ENCODE data around the gene ACKR2.

The ACKR2 gene

DNA sequence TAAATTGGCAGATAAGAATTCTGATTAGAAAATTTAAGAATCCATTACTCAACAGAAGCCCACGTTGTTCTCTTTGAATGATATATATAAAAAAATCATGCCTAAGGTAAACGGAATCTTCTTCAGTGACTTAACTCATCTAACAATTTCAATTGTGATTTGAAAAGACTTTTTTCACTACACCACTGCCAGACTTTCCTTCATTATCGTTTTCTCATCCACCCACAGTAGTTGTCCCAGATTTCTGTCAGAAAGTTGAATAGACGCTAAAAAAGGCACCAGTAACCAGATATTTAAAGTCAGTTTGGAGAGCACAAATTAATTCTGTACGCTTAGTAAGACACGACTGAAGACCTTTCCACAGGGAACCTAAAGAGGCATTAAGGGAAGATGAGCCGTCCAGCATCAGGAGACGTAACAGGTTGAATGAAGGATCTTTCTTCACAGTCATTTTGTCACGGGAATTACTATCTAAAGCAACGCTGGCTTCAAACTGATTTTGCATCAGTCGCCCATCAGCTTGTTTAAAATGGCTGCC lies 6.3 kb upstream of the ACKR2 start:
- DNase-seq (no peak), ATAC-seq (ENCODE audit: insufficient read depth, low read depth) (no peak)
- Histone ChIP-seq H3K4me3 (ENCODE audit: low read depth in 1 of 2, low read length in 2 of 2) (peak overlapping the region; percentile 91 to 94), H3K27ac (ENCODE audit: low read length) (peak overlapping the region; percentile 82), H3K9ac (ENCODE audit: low read depth, low read length) (peak overlapping the region; percentile 87), H3K9me3 (ENCODE audit: insufficient read depth, low read length, severe bottlenecking) (no peaks in the 10 kb centered on the region), H2AFZ (ENCODE audit: low read depth, low read length) (peak overlapping the region; percentile 94), H3K79me2 (ENCODE audit: insufficient read depth, low read length) (peaks cover 51% of the 10 kb centered on the region), H3K36me3 (ENCODE audit: insufficient read depth, low read length) (no peaks in the 10 kb centered on the region), H3K27me3 (ENCODE audit: insufficient read depth, low read length, poor library complexity) (peaks cover 9% of the 10 kb centered on the region), H3K4me2 (ENCODE audit: insufficient read depth, low read length) (peak overlapping the region; percentile 93), H4K20me1 (ENCODE audit: insufficient read depth, low read length) (peaks cover 23% of the 10 kb centered on the region), H3K4me1 (ENCODE audit: insufficient read depth, low read length) (peaks cover 44% of the 10 kb centered on the region)
- TF ChIP-seq, protein P1, sequence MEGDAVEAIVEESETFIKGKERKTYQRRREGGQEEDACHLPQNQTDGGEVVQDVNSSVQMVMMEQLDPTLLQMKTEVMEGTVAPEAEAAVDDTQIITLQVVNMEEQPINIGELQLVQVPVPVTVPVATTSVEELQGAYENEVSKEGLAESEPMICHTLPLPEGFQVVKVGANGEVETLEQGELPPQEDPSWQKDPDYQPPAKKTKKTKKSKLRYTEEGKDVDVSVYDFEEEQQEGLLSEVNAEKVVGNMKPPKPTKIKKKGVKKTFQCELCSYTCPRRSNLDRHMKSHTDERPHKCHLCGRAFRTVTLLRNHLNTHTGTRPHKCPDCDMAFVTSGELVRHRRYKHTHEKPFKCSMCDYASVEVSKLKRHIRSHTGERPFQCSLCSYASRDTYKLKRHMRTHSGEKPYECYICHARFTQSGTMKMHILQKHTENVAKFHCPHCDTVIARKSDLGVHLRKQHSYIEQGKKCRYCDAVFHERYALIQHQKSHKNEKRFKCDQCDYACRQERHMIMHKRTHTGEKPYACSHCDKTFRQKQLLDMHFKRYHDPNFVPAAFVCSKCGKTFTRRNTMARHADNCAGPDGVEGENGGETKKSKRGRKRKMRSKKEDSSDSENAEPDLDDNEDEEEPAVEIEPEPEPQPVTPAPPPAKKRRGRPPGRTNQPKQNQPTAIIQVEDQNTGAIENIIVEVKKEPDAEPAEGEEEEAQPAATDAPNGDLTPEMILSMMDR (IDR thresholded peaks at IDR 0.05; ENCODE audit: borderline replicate concordance, extremely low read depth, low read length, poor library complexity, severe bottlenecking), result no peak
- no peak for TF ChIP-seq EZH2 (IDR thresholded peaks at IDR 0.05; ENCODE audit: borderline replicate concordance, low read depth, low read length, severe bottlenecking)

DNA sequence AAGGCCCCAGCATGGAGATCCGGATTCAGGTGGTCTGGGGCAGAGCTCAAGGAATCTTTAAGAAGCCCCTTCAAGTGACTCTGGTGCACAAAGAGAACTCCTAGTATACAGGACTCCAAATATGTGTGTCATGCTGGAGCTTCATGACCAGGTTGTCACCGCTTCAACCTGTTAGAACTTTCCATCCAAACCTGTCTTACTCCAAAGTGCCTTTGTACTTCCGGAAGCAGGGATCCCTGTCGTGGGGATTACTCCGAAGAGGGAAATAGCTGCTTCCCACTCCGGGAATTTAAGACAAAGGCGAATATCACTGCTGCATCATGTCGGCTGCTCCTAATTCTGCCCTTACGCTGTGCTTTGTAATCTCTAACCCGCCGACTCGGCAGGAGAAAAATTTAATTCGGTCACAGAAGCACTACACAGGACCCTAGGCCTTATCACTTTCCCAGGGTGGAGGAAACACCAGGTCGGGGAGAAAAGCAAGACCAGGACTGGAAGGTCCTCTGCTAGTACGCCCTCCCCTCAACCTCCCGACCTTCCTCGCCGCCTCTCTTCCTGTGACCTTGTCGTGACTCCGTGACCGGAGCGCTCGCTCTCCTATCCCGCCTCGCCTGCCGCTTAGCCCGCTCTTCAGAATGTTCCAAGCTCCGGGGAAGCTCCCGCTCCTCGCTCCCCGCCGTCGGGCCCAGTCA lies 5.7 kb upstream of the ACKR2 start:
- peak overlapping the region; percentile 91 to 94 for H3K4me3 ChIP-seq (ENCODE audit: low read depth in 1 of 2, low read length in 2 of 2)
- H3K36me3 ChIP-seq (ENCODE audit: insufficient read depth, low read length), result no peaks in the 10 kb centered on the region
- peaks cover 44% of the 10 kb centered on the region for H3K4me1 ChIP-seq (ENCODE audit: insufficient read depth, low read length)
- H2AFZ ChIP-seq (ENCODE audit: low read depth, low read length), result peak overlapping the region; percentile 94
- ATAC-seq (ENCODE audit: insufficient read depth, low read depth) (peak; percentile 30), DNase-seq (peak; percentile 55)
- H3K9ac ChIP-seq (ENCODE audit: low read depth, low read length), result peak overlapping the region; percentile 87
- peak overlapping the region; percentile 82 for H3K27ac ChIP-seq (ENCODE audit: low read length)
- no peak for TF ChIP-seq EZH2 (IDR thresholded peaks at IDR 0.05; ENCODE audit: borderline replicate concordance, low read depth, low read length, severe bottlenecking)
- TF ChIP-seq, protein P1 (IDR thresholded peaks at IDR 0.05; ENCODE audit: borderline replicate concordance, extremely low read depth, low read length, poor library complexity, severe bottlenecking), result peak; percentile 1
- H3K27me3 ChIP-seq (ENCODE audit: insufficient read depth, low read length, poor library complexity), result peaks cover 9% of the 10 kb centered on the region
- peak overlapping the region; percentile 93 for H3K4me2 ChIP-seq (ENCODE audit: insufficient read depth, low read length)
- peaks cover 23% of the 10 kb centered on the region for H4K20me1 ChIP-seq (ENCODE audit: insufficient read depth, low read length)
- H3K79me2 ChIP-seq (ENCODE audit: insufficient read depth, low read length), result peaks cover 51% of the 10 kb centered on the region
- H3K9me3 ChIP-seq (ENCODE audit: insufficient read depth, low read length, severe bottlenecking), result no peaks in the 10 kb centered on the region

DNA sequence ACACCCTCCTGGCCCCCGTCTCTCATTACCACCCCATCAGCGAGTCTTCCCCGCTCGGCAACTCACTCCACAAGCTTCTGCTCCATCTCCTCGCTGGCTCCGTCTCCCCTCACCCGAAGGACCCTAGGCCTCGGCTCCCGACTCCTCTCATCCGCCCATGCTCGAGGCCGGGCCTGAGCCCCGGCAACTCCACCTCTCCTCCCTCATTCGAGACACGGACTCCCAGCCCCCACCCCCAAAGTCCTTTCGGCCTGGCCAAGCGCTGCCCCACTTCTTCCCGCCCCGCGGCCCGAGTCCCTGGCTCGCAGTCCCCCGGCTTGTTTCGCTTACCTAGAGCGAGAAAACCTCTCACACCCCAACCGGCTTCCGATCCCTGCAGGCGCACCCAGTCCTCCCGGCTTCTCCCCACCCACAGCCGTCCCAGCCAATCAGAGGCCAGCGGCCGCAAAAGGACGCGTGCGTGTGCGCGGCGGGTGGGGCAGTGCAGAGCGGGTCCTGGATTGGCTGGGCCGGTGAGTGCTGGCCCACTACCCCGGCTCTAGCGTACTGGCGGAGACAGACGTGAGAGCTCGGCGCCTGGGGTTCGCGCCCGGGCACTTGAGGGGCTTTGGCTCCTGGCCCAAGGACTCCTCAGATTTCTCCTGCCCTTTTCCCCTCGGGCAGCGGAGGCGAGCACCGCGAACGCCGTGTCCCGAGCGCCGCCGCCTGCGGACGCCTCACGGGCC lies 5.0 kb upstream of the ACKR2 start, which contains the start of gene HIGD1A:
HIGD1A (minus strand) TSS at position 385 of the 725 bp plus-strand sequence. CDS start 10,237 bp downstream, outside the sequence.
- peak within 1 kb of the TSS; percentile 87 for H3K9ac ChIP-seq (ENCODE audit: low read depth, low read length)
- H3K36me3 ChIP-seq (ENCODE audit: insufficient read depth, low read length), result no peaks in the 10 kb centered on the region
- peak within 1 kb of the TSS; percentile 82 for H3K27ac ChIP-seq (ENCODE audit: low read length)
- peak; percentile 98 for ATAC-seq (ENCODE audit: insufficient read depth, low read depth)
- no peak for TF ChIP-seq EZH2 (IDR thresholded peaks at IDR 0.05; ENCODE audit: borderline replicate concordance, low read depth, low read length, severe bottlenecking)
- H3K27me3 ChIP-seq (ENCODE audit: insufficient read depth, low read length, poor library complexity), result peaks cover 9% of the 10 kb centered on the region
- H3K9me3 ChIP-seq (ENCODE audit: insufficient read depth, low read length, severe bottlenecking), result no peaks in the 10 kb centered on the region
- H3K79me2 ChIP-seq (ENCODE audit: insufficient read depth, low read length), result peaks cover 50% of the 10 kb centered on the region
- peak; percentile 95 for DNase-seq
- peak within 1 kb of the TSS; percentile 93 for H3K4me2 ChIP-seq (ENCODE audit: insufficient read depth, low read length)
- H3K4me3 ChIP-seq (ENCODE audit: low read depth in 1 of 2, low read length in 2 of 2), result peak within 1 kb of the TSS; percentile 91 to 94
- H3K4me1 ChIP-seq (ENCODE audit: insufficient read depth, low read length), result peaks cover 44% of the 10 kb centered on the region
- H4K20me1 ChIP-seq (ENCODE audit: insufficient read depth, low read length), result peaks cover 23% of the 10 kb centered on the region
- H2AFZ ChIP-seq (ENCODE audit: low read depth, low read length), result peak within 1 kb of the TSS; percentile 94

DNA sequence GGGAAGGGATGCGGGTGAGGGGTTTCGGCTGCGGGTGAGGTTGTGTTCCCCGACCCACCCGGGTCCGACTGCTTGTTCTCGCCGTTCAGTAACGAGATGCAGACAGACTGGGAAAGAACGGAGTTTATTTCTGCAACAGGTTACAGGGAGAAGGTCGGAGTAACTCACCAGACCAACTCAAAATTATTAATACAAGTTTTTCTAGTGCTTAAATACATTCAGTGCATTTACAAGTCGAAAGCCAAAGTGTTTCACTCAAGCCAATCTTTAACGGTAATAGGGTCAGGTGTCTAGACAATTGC lies 4.5 kb upstream of the ACKR2 start:
- Histone ChIP-seq H2AFZ (ENCODE audit: low read depth, low read length) (peak overlapping the region; percentile 94), H3K4me3 (ENCODE audit: low read depth in 1 of 2, low read length in 2 of 2) (peak overlapping the region; percentile 91 to 94; a peak in 3 of 4 replicates), H3K27ac (ENCODE audit: low read length) (peak overlapping the region; percentile 51; the same call in 1 of the 2 replicates), H4K20me1 (ENCODE audit: insufficient read depth, low read length) (peaks cover 22% of the 10 kb centered on the region), H3K27me3 (ENCODE audit: insufficient read depth, low read length, poor library complexity) (peaks cover 9% of the 10 kb centered on the region), H3K4me2 (ENCODE audit: insufficient read depth, low read length) (peak overlapping the region; percentile 93), H3K79me2 (ENCODE audit: insufficient read depth, low read length) (peaks cover 45% of the 10 kb centered on the region), H3K9me3 (ENCODE audit: insufficient read depth, low read length, severe bottlenecking) (no peaks in the 10 kb centered on the region), H3K9ac (ENCODE audit: low read depth, low read length) (peak overlapping the region; percentile 87), H3K36me3 (ENCODE audit: insufficient read depth, low read length) (no peaks in the 10 kb centered on the region), H3K4me1 (ENCODE audit: insufficient read depth, low read length) (peaks cover 44% of the 10 kb centered on the region)
- DNase-seq (no peak), ATAC-seq (ENCODE audit: insufficient read depth, low read depth) (peak; percentile 25; the same call in 1 of the 3 replicates)
- no peak for TF ChIP-seq EZH2 (IDR thresholded peaks at IDR 0.05; ENCODE audit: borderline replicate concordance, low read depth, low read length, severe bottlenecking)
- TF ChIP-seq, protein P1 (IDR thresholded peaks at IDR 0.05; ENCODE audit: borderline replicate concordance, extremely low read depth, low read length, poor library complexity, severe bottlenecking), result no peak

All from DND-41 (cell line).